Effector memory CD4-positive, alpha-beta T cell (primary cell): ENCODE data around the gene PRKAG3.
"Not testable (repeated sequence)": the region's sequence is repeated elsewhere in the genome, so short reads cannot be mapped to it uniquely, and the experiment has no call there.

Source experiments
- DNase-seq, 3 donors: peaks; one replicate each; pipeline ENCODE4 v3.0.0-alpha.2; 2020
- H3K27ac ChIP-seq: 2 replicates; pipeline ENCODE4 v1.7.0; 2013; ENCODE audit warnings: mild to moderate bottlenecking, low read length, moderate library complexity; ENCODE audit not compliant: insufficient read depth, poor library complexity, severe bottlenecking
- H3K27me3 ChIP-seq: replicated peaks from 2 replicates; pipeline ENCODE4 v1.7.0; 2013; ENCODE audit warnings: mild to moderate bottlenecking, low read length; ENCODE audit not compliant: insufficient read depth, control insufficient read depth, poor library complexity, severe bottlenecking
- H3K36me3 ChIP-seq: 2 replicates; pipeline ENCODE4 v1.7.0; 2013; ENCODE audit warnings: mild to moderate bottlenecking, low read length, moderate library complexity; ENCODE audit not compliant: control insufficient read depth, insufficient read depth
- H3K4me1 ChIP-seq: 2 replicates; pipeline ENCODE4 v1.7.0; 2013; ENCODE audit warnings: low read length, mild to moderate bottlenecking; ENCODE audit not compliant: control insufficient read depth, insufficient read depth, poor library complexity, severe bottlenecking
- H3K4me3 ChIP-seq: 2 replicates; pipeline ENCODE4 v1.7.0; 2013; ENCODE audit warnings: low read length, low read depth, mild to moderate bottlenecking; ENCODE audit not compliant: insufficient read depth, poor library complexity, severe bottlenecking
- H3K9me3 ChIP-seq: 2 replicates; pipeline ENCODE4 v1.7.0; 2013; ENCODE audit warnings: mild to moderate bottlenecking, low read length, moderate library complexity; ENCODE audit not compliant: control insufficient read depth

PRKAG3 gene

GRCh38 chr2:218773881-218774280, 57.7 kb downstream of the PRKAG3 start:
- Histone ChIP-seq H3K9me3 (no peaks in the 10 kb centered on the region), H3K4me1 (no peaks in the 10 kb centered on the region), H3K4me3 (no peak overlapping the region), H3K36me3 (no peaks in the 10 kb centered on the region), H3K27me3 (no peaks in the 10 kb centered on the region), H3K27ac (no peak overlapping the region)
- no peak for DNase-seq

- not testable (repeated sequence) for H3K9me3 ChIP-seq, H3K27ac ChIP-seq, H3K36me3 ChIP-seq, H3K4me3 ChIP-seq, H3K4me1 ChIP-seq, DNase-seq, H3K27me3 ChIP-seq
These were observed 58.8 kb downstream of the PRKAG3 start for GRCh38 chr2:218772759-218773158.
